Panc1 (cell line): ENCODE measurements around the gene CD38. TPM values are rescaled to one million over a fixed set of nuclear protein-coding genes. Genes with fewer than 3 reads are reported as not detected.

Experiments
- ATAC-seq: fragments of 200-7000 bp; cut with Tn5 transposase; 2 replicates; pipeline ENCODE4 v1.9.1; 2020; ENCODE audit warnings: mild to moderate bottlenecking, moderate library complexity
- BruUV-seq: library from RNA; stranded (reverse); fragments of 400-500 nt; replicated peaks from 2 replicates; lab custom pipeline; 2021; lab: Mats Ljungman, UMichigan
- CTCF ChIA-PET: fragments of 300-600 bp; sonication (Branson Sonifier 250); formaldehyde crosslinking; loops from one replicate; lab custom pipeline; 2022; ENCODE audit warnings: antibody characterized with exemption; lab: Charles Lee
- POLR2A ChIA-PET: fragments of 300-600 bp; sonication (Branson Sonifier 250); formaldehyde crosslinking; loops from one replicate; lab custom pipeline; 2022; ENCODE audit warnings: antibody characterized with exemption; lab: Charles Lee
- DNase-seq: peaks from one replicate; pipeline ENCODE4 v3.0.0-alpha.2; 2010; ENCODE audit warnings: low read depth, low spot score
- H3K27ac ChIP-seq: 2 replicates; pipeline ENCODE4 v1.5.1; 2011; ENCODE audit warnings: mild to moderate bottlenecking, low read length, inconsistent platforms
- H3K27me3 ChIP-seq: fragments of 200-500 bp; sonication (Bioruptor generic); 2 replicates; pipeline ENCODE4 v1.6.0; 2014; ENCODE audit warnings: low read length, inconsistent platforms; ENCODE audit not compliant: control insufficient read depth, insufficient read depth
- H3K36me3 ChIP-seq: fragments of 200-500 bp; sonication (Bioruptor generic); 2 replicates; pipeline ENCODE4 v1.5.1; 2014; ENCODE audit warnings: inconsistent platforms, mild to moderate bottlenecking, low read length, moderate library complexity; ENCODE audit not compliant: control insufficient read depth, insufficient read depth
- H3K4me1 ChIP-seq: 2 replicates; pipeline ENCODE4 v1.5.1; 2011; ENCODE audit warnings: inconsistent platforms, mild to moderate bottlenecking, low read length, moderate library complexity; ENCODE audit not compliant: control insufficient read depth, insufficient read depth
- H3K4me3 ChIP-seq, 2 experiments: 2 replicates each; pipeline ENCODE4 v1.5.1; 2011 to 2012; ENCODE audit warnings: low read depth in 2 of 2, low read length in 2 of 2, mild to moderate bottlenecking in 2 of 2, inconsistent platforms in 1 of 2, moderate library complexity in 1 of 2
- H3K9me3 ChIP-seq: fragments of 200-500 bp; sonication (Bioruptor generic); 2 replicates; pipeline ENCODE4 v1.5.1; 2014; ENCODE audit warnings: low read depth, mild to moderate bottlenecking, inconsistent platforms, low read length, moderate library complexity; ENCODE audit not compliant: control insufficient read depth, insufficient read depth
- CTCF ChIP-seq: fragments of 450-650 bp; IDR thresholded peaks from 2 replicates; pipeline ENCODE4 v1.5.1; 2017; ENCODE audit warnings: mild to moderate bottlenecking
- POLR2AphosphoS5 ChIP-seq: IDR thresholded peaks from 2 replicates; pipeline ENCODE4 v1.6.1; 2012; ENCODE audit warnings: mild to moderate bottlenecking, low read depth, low read length, moderate library complexity
- REST ChIP-seq, 2 experiments: IDR thresholded peaks; 2 replicates each; pipeline ENCODE4 v1.6.1; 2011 to 2012; ENCODE audit warnings: low read depth in 2 of 2, control low read depth in 1 of 2, low read length in 1 of 2, mild to moderate bottlenecking in 1 of 2, moderate library complexity in 1 of 2; ENCODE audit not compliant: insufficient read depth in 1 of 2
- SIN3A ChIP-seq: IDR thresholded peaks from 2 replicates; pipeline ENCODE4 v1.6.1; 2012; ENCODE audit warnings: low read depth, mild to moderate bottlenecking, low read length, moderate library complexity, borderline replicate concordance; ENCODE audit not compliant: insufficient read depth
- TCF7L2 ChIP-seq: IDR thresholded peaks from 2 replicates; pipeline ENCODE4 v1.6.1; 2011; ENCODE audit warnings: mild to moderate bottlenecking, low read depth, low read length, inconsistent platforms
- in situ Hi-C: cut with HindIII; loops from 2 replicates; pipeline ENCODE4 v1.10.0; 2016; ENCODE audit warnings: low sequenced_read_pairs, low pct_unique_long_range_greater_than_20kb
- intact Hi-C: fragments of 100-400 bp; cut with micrococcal nuclease; formaldehyde crosslinking; loops from one replicate; pipeline ENCODE4 v1.10.0; 2022; ENCODE audit not compliant: unreplicated experiment
- total RNA-seq: library from RNA; stranded (reverse); gene quantifications from one replicate; pipeline ENCODE4 v1.2.1, GENCODE V29; 2021; ENCODE audit not compliant: unreplicated experiment

Gene CD38
- total RNA-seq, 1 experiment from 2014 or later, result 0.15 TPM

- Histone ChIP-seq H3K27me3 (peaks cover 2% of the 10 kb centered on the region; the same call in 1 of the 2 replicates), H3K4me3 (no peak overlapping the region), H3K27ac (no peak overlapping the region), H3K9me3 (no peaks in the 10 kb centered on the region), H3K36me3 (no peaks in the 10 kb centered on the region), H3K4me1 (no peaks in the 10 kb centered on the region)
- ATAC-seq, result no peak
- DNase-seq, result no peak
- intact Hi-C loops, result no loop called here
- ChIA-PET POLR2A (no interaction called here), CTCF (no interaction called here)
- in situ Hi-C loops, result no loop called here
- TF ChIP-seq SIN3A, result no peak
- no peak for TF ChIP-seq REST (IDR thresholded peaks at IDR 0.05; ENCODE audit: insufficient read depth in 1 of 2, low read depth in 2 of 2, low read length in 1 of 2)
- no peak for TF ChIP-seq POLR2AphosphoS5
- no peak for TF ChIP-seq TCF7L2
- TF ChIP-seq CTCF, result no peak
- BruUV-seq, result no TSS peak
Measured at GRCh38 chr4:15755321-15756155, 22.6 kb upstream of the CD38 start.

GRCh38 chr4:15756361-15756861, 21.7 kb upstream of the CD38 start:
- Histone ChIP-seq H3K36me3 (no peaks in the 10 kb centered on the region), H3K27me3 (peaks cover 2% of the 10 kb centered on the region; the same call in 1 of the 2 replicates), H3K9me3 (no peaks in the 10 kb centered on the region), H3K27ac (no peak overlapping the region), H3K4me3 (no peak overlapping the region), H3K4me1 (no peaks in the 10 kb centered on the region)
- intact Hi-C loops (no loop called here), in situ Hi-C loops (no loop called here)
- BruUV-seq, result no TSS peak
- ChIA-PET POLR2A (no interaction called here), CTCF (no interaction called here)
- DNase-seq (no peak), ATAC-seq (peak; percentile 69; the same call in 1 of the 2 replicates)
- TF ChIP-seq SIN3A (no peak), REST (IDR thresholded peaks at IDR 0.05; ENCODE audit: insufficient read depth in 1 of 2, low read depth in 2 of 2, low read length in 1 of 2) (no peak), CTCF (peak; percentile 46), TCF7L2 (no peak)
